ENCODE measurements around the gene B3GALT2.

DNA sequence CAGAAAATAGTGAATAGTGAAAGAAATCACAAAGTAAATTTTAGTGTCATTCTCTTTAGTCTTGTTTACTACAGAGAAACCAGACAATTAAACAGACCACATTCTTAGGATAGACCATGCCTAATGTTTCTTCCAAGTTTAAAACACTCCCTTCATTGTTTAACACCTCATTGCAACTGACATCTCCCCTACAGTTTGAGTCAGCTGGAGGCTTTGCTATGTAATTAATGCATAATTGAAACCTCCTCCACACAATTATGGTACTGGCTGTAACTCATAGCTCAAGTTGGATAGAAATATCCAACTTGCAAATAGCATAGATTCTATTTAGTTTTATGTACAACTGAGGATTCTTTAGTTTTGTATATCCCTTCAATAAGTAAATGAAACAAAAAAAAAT is 35.2 kb upstream of the B3GALT2 start:
- TF ChIP-seq, protein P1, sequence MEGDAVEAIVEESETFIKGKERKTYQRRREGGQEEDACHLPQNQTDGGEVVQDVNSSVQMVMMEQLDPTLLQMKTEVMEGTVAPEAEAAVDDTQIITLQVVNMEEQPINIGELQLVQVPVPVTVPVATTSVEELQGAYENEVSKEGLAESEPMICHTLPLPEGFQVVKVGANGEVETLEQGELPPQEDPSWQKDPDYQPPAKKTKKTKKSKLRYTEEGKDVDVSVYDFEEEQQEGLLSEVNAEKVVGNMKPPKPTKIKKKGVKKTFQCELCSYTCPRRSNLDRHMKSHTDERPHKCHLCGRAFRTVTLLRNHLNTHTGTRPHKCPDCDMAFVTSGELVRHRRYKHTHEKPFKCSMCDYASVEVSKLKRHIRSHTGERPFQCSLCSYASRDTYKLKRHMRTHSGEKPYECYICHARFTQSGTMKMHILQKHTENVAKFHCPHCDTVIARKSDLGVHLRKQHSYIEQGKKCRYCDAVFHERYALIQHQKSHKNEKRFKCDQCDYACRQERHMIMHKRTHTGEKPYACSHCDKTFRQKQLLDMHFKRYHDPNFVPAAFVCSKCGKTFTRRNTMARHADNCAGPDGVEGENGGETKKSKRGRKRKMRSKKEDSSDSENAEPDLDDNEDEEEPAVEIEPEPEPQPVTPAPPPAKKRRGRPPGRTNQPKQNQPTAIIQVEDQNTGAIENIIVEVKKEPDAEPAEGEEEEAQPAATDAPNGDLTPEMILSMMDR (IDR thresholded peaks at IDR 0.05; ENCODE audit: low read depth, low read length): no peak
- TF ChIP-seq EZH2phosphoT487 (IDR thresholded peaks at IDR 0.05; ENCODE audit: low read depth): no peak
